H1 (cell line): ENCODE measurements around the gene PLCB3. TPM values are rescaled to one million over a fixed set of nuclear protein-coding genes. Genes with fewer than 3 reads are reported as not detected.

Experiments
- BACH1 ChIP-seq: IDR thresholded peaks from 2 replicates; pipeline ENCODE4 v1.6.1; 2012; ENCODE audit warnings: low read length, improper control_type of control experiment
- BCL11A ChIP-seq, 2 experiments: IDR thresholded peaks; one replicate each; pipeline ENCODE4 v1.6.1; 2011; ENCODE audit warnings: low read depth in 2 of 2, low read length in 2 of 2, mild to moderate bottlenecking in 2 of 2
- CTBP2 ChIP-seq: IDR thresholded peaks from 2 replicates; pipeline ENCODE4 v1.7.0; 2011; ENCODE audit warnings: borderline replicate concordance, mild to moderate bottlenecking, moderate library complexity, mixed read lengths, low read length; ENCODE audit not compliant: insufficient read depth, insufficient read length
- GTF2F1 ChIP-seq: IDR thresholded peaks from 2 replicates; pipeline ENCODE4 v1.6.1; 2012; ENCODE audit warnings: low read depth, low read length, improper control_type of control experiment, borderline replicate concordance
- HDAC6 ChIP-seq: IDR thresholded peaks from one replicate; pipeline ENCODE4 v1.7.1; 2012; ENCODE audit warnings: low read depth, mild to moderate bottlenecking, inconsistent platforms, low read length, moderate library complexity
- KDM5A ChIP-seq: fragments of 200-600 bp; IDR thresholded peaks from 2 replicates; pipeline ENCODE4 v1.7.1; 2012; ENCODE audit warnings: mild to moderate bottlenecking, low read length, inconsistent platforms, mixed read lengths
- NANOG ChIP-seq: IDR thresholded peaks from 2 replicates; pipeline ENCODE4 v1.6.1; 2011; ENCODE audit warnings: low read length, low read depth, mild to moderate bottlenecking, inconsistent platforms; ENCODE audit not compliant: insufficient read depth, poor library complexity, severe bottlenecking
- SIN3A ChIP-seq, 2 experiments: IDR thresholded peaks in 1 of 2; conservative IDR thresholded peaks in 1 of 2; 2 replicates each; pipeline ENCODE4 v1.6.1; 2011 to 2012; ENCODE audit warnings: low read length in 2 of 2, improper control_type of control experiment in 1 of 2, low read depth in 1 of 2, mild to moderate bottlenecking in 1 of 2
- SIX5 ChIP-seq: IDR thresholded peaks from 2 replicates; pipeline ENCODE4 v1.6.1; 2011; ENCODE audit warnings: mild to moderate bottlenecking, low read depth, low read length
- SP1 ChIP-seq: IDR thresholded peaks from 2 replicates; pipeline ENCODE4 v1.6.1; 2011; ENCODE audit warnings: low read depth, low read length
- SRF ChIP-seq: IDR thresholded peaks from 2 replicates; pipeline ENCODE4 v1.6.1; 2011; ENCODE audit warnings: mild to moderate bottlenecking, low read depth, low read length, moderate library complexity
- YY1 ChIP-seq: IDR thresholded peaks from 2 replicates; pipeline ENCODE4 v1.6.1; 2011; ENCODE audit warnings: low read depth, mild to moderate bottlenecking, low read length
- polyA plus RNA-seq, 7 experiments: library from polyadenylated mRNA; depleted of rRNA in 3 of 7; stranded (reverse) in 5 of 7; unstranded in 2 of 7; fragments of >200 nt in 5 of 7; fragments of 200-250 nt in 2 of 7; gene quantifications; 1 replicate in 5 of 7; 2 replicates in 1 of 7; 4 replicates in 1 of 7; pipeline versions ENCODE4 v1.2.1 to v1.2.3, GENCODE V29; 2011 to 2013; ENCODE audit warnings: missing spikeins in 2 of 7, mixed read lengths in 2 of 7
- total RNA-seq: library from RNA; stranded (reverse); fragmentation: NEBNext Ultra II Directional; extraction: Animal tissue kit (Norgen Biotek cat#: 25700); gene quantifications from 2 replicates; pipeline ENCODE4 v1.2.1, GENCODE V29; 2021
- TF ChIP-seq, protein P1 (sequence below): IDR thresholded peaks from 2 replicates; pipeline ENCODE4 v1.6.1; 2012; ENCODE audit warnings: inconsistent platforms

Gene PLCB3
- total and polyA plus RNA-seq, 2 of the 8 experiments (the other 6 are each of a cell fraction or from before 2014, with no cell fraction given) = 47.2 to 104 TPM

DNA sequence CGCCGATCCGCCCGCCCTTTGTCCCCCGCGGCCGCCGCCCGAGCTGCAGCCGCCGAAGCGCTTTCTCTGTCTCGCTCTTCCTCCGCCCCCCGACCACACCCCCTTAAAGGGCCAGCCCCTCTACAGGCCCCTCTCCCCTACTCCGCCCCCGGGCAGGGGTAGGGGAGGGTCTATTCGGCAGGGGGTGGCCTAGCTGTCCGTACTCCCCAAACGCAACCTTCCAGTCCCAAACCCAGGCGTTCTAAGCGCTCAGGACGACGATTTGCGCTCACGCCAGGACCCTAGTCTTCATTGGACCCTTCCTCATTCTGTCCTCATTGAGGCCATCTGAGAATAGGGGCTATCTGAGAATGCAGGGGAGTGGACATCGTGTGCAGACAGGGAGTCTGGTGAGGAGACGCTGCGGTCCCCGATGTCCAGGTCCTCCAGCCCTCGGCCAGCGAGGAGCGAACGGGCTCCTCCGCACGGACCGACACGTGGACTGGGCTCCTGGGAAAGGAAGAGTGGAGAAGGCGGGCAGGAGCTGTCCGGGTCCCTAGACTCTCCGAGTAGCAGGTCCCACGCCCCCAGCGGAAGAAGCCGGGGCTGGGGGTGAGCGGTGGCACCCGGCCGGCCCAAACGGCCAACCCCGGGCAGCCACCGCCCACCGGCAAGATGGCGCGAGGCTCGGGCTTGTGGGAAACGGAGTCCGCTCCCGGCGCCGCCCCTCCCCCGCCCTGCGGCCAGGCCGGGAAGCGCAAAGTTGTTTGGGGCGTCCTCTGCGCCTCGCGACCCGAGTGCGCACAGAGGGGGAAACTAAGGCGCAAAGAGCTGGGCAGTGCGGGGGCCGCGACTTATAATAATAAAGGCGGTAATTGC lies 4.2 kb upstream of the PLCB3 start, which contains the start of gene PPP1R14B (continued):
- no peak for TF ChIP-seq BCL11A (IDR thresholded peaks at IDR 0.05; ENCODE audit: low read depth in 2 of 2, low read length in 2 of 2)
- no peak for TF ChIP-seq SRF
- TF ChIP-seq KDM5A = no peak
- peak; percentile 57 for TF ChIP-seq SIX5
- TF ChIP-seq NANOG = no peak
- TF ChIP-seq SP1 = peak; percentile 41; the same call in 1 of the 2 replicates
- TF ChIP-seq GTF2F1 = no peak
- TF ChIP-seq, protein P1, sequence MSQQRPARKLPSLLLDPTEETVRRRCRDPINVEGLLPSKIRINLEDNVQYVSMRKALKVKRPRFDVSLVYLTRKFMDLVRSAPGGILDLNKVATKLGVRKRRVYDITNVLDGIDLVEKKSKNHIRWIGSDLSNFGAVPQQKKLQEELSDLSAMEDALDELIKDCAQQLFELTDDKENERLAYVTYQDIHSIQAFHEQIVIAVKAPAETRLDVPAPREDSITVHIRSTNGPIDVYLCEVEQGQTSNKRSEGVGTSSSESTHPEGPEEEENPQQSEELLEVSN = peak; percentile 56; the same call in 1 of the 2 replicates
- peak; percentile 98 for TF ChIP-seq YY1
- TF ChIP-seq BACH1 = no peak
- peak in 1 of 2 experiments; percentile 92; a peak in 2 of 4 replicates for TF ChIP-seq SIN3A (conservative IDR thresholded peaks at IDR 0.05 in 1 of 2, IDR thresholded peaks at IDR 0.05 in 1 of 2; ENCODE audit: low read depth in 1 of 2, low read length in 2 of 2)
- TF ChIP-seq HDAC6 = no peak
- TF ChIP-seq CTBP2 = no peak
